ENCODE results near the gene MAGI2.

- TF ChIP-seq EZH2 (IDR thresholded peaks at IDR 0.05; ENCODE audit: insufficient read depth, poor library complexity, severe bottlenecking) (no peak), EZH2phosphoT487 (IDR thresholded peaks at IDR 0.05; ENCODE audit: insufficient read depth, low read depth) (no peak)
Observed at GRCh38 chr7:78489476-78490240, 963.8 kb downstream of the MAGI2 start.
